Panc1 (cell line): ENCODE data around the gene GFRA1.

Experiments
- POLR2AphosphoS5 ChIP-seq: IDR thresholded peaks from 2 replicates; pipeline ENCODE4 v1.6.1; 2012; ENCODE audit warnings: mild to moderate bottlenecking, low read depth, low read length, moderate library complexity
- TF ChIP-seq, protein P1 (sequence below): fragments of 450-650 bp; IDR thresholded peaks from 2 replicates; pipeline ENCODE4 v1.5.1; 2017; ENCODE audit warnings: mild to moderate bottlenecking

DNA sequence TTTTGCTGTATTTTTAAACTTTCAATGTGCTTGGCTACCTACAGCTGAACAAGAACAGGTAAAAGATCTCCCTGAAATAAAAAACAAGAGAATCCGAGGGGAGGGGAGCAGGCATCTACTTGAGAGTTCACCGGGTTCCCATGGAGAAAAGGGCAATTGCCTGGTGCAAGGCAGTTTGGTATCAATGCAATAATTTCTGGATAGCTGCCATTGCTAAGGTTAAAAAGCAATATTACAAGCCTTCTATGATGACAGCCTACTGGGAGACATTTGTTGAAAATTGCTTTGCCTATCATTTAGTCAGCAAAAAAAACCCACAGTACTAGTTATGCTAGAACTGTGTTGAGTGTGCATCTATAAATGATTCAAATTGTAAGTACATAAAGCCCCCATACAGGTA, 82.1 kb downstream of the GFRA1 start:
- TF ChIP-seq, protein P1, sequence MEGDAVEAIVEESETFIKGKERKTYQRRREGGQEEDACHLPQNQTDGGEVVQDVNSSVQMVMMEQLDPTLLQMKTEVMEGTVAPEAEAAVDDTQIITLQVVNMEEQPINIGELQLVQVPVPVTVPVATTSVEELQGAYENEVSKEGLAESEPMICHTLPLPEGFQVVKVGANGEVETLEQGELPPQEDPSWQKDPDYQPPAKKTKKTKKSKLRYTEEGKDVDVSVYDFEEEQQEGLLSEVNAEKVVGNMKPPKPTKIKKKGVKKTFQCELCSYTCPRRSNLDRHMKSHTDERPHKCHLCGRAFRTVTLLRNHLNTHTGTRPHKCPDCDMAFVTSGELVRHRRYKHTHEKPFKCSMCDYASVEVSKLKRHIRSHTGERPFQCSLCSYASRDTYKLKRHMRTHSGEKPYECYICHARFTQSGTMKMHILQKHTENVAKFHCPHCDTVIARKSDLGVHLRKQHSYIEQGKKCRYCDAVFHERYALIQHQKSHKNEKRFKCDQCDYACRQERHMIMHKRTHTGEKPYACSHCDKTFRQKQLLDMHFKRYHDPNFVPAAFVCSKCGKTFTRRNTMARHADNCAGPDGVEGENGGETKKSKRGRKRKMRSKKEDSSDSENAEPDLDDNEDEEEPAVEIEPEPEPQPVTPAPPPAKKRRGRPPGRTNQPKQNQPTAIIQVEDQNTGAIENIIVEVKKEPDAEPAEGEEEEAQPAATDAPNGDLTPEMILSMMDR: no peak
- TF ChIP-seq POLR2AphosphoS5: no peak
